ENCODE data around the gene LRRIQ4. TPM values are rescaled to one million over a fixed set of nuclear protein-coding genes. Genes with fewer than 3 reads are reported as not detected.

The LRRIQ4 gene
- total RNA-seq, 1 experiment from 2014 or later = not detected

DNA sequence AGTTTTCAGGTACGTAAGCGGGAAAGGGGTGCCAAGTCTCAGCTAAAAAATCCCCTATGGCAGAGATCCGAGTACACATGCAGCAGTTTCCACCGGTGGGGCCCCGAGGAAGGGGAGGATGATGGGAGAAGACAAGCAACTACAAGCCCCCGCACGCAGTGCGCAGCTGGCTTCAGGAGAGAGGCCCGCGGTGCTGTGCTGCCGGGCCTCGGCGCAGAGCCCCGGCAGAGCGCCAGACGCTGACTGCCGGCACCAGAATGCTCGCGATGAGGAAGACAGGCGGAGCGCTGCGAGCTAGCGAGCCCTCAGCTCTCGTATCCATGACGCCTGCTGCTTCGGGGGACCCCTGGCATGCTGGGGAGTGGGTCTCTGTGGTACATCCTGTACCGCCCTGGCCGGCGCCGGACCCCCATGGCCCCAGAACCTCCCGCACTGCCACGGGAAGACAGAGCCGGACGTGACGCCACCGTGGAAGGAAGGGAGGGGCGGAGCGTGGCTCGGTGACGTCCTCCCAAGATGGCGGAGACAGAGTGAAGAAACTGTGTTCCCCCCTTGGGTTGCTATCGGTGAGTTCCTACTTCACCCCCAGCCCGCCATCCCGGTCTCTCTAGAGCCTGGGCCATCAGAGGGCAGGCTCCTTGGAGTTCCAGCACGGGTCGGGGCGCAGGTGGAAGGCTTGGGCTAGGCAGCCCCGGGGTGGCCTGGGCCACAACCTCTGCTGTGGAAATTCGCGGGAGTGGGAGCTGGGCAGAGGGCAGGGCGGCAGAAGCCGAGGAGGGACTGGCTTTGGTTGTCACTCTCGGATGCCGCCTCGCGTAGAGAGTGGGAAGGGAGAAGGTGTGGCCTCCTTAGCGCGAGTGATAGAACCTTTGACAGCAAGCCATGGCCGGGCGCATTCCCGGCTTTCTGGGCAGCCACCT is 39.5 kb upstream of the LRRIQ4 start, which contains the start of gene MYNN:
Gene MYNN (plus strand): TSS at position 500 of the 920 bp plus-strand sequence. CDS start 900 bp downstream, outside the sequence.
- Histone ChIP-seq H3K9me3 (ENCODE audit: control insufficient read depth, insufficient read depth, low read depth, low read length) (no peaks in the 10 kb centered on the region), H3K36me3 (ENCODE audit: control insufficient read depth, insufficient read depth, low read length) (peaks cover 21% of the 10 kb centered on the region), H3K27ac (ENCODE audit: low read length) (peak within 1 kb of the TSS; percentile 97), H3K27me3 (ENCODE audit: control insufficient read depth, insufficient read depth, low read length) (no peaks in the 10 kb centered on the region), H3K4me1 (ENCODE audit: control insufficient read depth, insufficient read depth, low read length) (peaks cover 9% of the 10 kb centered on the region), H3K4me3 (ENCODE audit: low read depth in 2 of 2, low read length in 2 of 2) (peak within 1 kb of the TSS; percentile 90 to 98)
- ATAC-seq = peak; percentile 96
- TSS peak; percentile 99 for BruUV-seq (replicated peaks)
- ChIA-PET POLR2A (interaction anchor here (0.6 kb wide), 1 partner anchor 544 kb away, joined by 8 read pairs; no protein-coding TSS in a partner anchor), CTCF (no interaction called here)
- TF ChIP-seq SIN3A (IDR thresholded peaks at IDR 0.05; ENCODE audit: borderline replicate concordance, insufficient read depth, low read depth, low read length) (peak; percentile 58; the same call in 1 of the 2 replicates), TCF7L2 (IDR thresholded peaks at IDR 0.05; ENCODE audit: low read depth, low read length) (no peak), POLR2AphosphoS5 (IDR thresholded peaks at IDR 0.05; ENCODE audit: low read depth, low read length) (peak; percentile 97)
- TF ChIP-seq, protein P1, sequence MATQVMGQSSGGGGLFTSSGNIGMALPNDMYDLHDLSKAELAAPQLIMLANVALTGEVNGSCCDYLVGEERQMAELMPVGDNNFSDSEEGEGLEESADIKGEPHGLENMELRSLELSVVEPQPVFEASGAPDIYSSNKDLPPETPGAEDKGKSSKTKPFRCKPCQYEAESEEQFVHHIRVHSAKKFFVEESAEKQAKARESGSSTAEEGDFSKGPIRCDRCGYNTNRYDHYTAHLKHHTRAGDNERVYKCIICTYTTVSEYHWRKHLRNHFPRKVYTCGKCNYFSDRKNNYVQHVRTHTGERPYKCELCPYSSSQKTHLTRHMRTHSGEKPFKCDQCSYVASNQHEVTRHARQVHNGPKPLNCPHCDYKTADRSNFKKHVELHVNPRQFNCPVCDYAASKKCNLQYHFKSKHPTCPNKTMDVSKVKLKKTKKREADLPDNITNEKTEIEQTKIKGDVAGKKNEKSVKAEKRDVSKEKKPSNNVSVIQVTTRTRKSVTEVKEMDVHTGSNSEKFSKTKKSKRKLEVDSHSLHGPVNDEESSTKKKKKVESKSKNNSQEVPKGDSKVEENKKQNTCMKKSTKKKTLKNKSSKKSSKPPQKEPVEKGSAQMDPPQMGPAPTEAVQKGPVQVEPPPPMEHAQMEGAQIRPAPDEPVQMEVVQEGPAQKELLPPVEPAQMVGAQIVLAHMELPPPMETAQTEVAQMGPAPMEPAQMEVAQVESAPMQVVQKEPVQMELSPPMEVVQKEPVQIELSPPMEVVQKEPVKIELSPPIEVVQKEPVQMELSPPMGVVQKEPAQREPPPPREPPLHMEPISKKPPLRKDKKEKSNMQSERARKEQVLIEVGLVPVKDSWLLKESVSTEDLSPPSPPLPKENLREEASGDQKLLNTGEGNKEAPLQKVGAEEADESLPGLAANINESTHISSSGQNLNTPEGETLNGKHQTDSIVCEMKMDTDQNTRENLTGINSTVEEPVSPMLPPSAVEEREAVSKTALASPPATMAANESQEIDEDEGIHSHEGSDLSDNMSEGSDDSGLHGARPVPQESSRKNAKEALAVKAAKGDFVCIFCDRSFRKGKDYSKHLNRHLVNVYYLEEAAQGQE (IDR thresholded peaks at IDR 0.05; ENCODE audit: insufficient read depth in 1 of 2, low read depth in 2 of 2, low read length in 1 of 2) = 0 out of 4 replicates have a peak, but pooled peaks of 1 of the 2 experiments have one; percentile 33
- TF ChIP-seq, protein P2, sequence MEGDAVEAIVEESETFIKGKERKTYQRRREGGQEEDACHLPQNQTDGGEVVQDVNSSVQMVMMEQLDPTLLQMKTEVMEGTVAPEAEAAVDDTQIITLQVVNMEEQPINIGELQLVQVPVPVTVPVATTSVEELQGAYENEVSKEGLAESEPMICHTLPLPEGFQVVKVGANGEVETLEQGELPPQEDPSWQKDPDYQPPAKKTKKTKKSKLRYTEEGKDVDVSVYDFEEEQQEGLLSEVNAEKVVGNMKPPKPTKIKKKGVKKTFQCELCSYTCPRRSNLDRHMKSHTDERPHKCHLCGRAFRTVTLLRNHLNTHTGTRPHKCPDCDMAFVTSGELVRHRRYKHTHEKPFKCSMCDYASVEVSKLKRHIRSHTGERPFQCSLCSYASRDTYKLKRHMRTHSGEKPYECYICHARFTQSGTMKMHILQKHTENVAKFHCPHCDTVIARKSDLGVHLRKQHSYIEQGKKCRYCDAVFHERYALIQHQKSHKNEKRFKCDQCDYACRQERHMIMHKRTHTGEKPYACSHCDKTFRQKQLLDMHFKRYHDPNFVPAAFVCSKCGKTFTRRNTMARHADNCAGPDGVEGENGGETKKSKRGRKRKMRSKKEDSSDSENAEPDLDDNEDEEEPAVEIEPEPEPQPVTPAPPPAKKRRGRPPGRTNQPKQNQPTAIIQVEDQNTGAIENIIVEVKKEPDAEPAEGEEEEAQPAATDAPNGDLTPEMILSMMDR (IDR thresholded peaks at IDR 0.05) = no peak
- in situ Hi-C loops (cut with HindIII; ENCODE audit: low pct_unique_long_range_greater_than_20kb, low sequenced_read_pairs) = no loop called here
- peak; percentile 51 for DNase-seq (ENCODE audit: low read depth, low spot score)
- intact Hi-C loops (cut with micrococcal nuclease; ENCODE audit: unreplicated experiment) = no loop called here

DNA sequence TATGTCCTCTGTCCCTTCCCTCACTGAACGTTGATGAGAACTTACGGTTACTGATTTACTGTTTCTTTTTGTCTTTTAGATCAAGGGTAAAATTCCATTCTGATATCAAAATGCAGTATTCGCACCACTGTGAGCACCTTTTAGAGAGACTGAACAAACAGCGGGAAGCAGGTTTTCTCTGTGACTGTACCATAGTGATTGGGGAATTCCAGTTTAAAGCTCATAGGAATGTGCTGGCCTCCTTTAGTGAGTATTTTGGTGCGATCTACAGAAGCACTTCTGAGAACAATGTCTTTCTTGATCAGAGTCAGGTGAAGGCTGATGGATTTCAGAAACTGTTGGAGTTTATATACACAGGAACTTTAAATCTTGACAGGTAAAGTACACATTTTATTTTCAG is 38.5 kb upstream of the LRRIQ4 start:
- H3K4me1 ChIP-seq (ENCODE audit: control insufficient read depth, insufficient read depth, low read length) = peaks cover 9% of the 10 kb centered on the region
- intact Hi-C loops (cut with micrococcal nuclease; ENCODE audit: unreplicated experiment) (no loop called here), in situ Hi-C loops (cut with HindIII; ENCODE audit: low pct_unique_long_range_greater_than_20kb, low sequenced_read_pairs) (no loop called here)
- no peaks in the 10 kb centered on the region for H3K27me3 ChIP-seq (ENCODE audit: control insufficient read depth, insufficient read depth, low read length)
- ChIA-PET CTCF (no interaction called here), POLR2A (no interaction called here)
- no peaks in the 10 kb centered on the region for H3K9me3 ChIP-seq (ENCODE audit: control insufficient read depth, insufficient read depth, low read depth, low read length)
- peak overlapping the region; percentile 90 to 98 for H3K4me3 ChIP-seq (ENCODE audit: low read depth in 2 of 2, low read length in 2 of 2)
- BruUV-seq (replicated peaks) = TSS peak; percentile 58
- ATAC-seq (no peak), DNase-seq (ENCODE audit: low read depth, low spot score) (no peak)
- H3K27ac ChIP-seq (ENCODE audit: low read length) = peak overlapping the region; percentile 97
- peaks cover 29% of the 10 kb centered on the region for H3K36me3 ChIP-seq (ENCODE audit: control insufficient read depth, insufficient read depth, low read length)
- TF ChIP-seq TCF7L2 (IDR thresholded peaks at IDR 0.05; ENCODE audit: low read depth, low read length) = no peak
- TF ChIP-seq, protein P2 (IDR thresholded peaks at IDR 0.05) = no peak
- TF ChIP-seq, protein P1 (IDR thresholded peaks at IDR 0.05; ENCODE audit: insufficient read depth in 1 of 2, low read depth in 2 of 2, low read length in 1 of 2) = no peak
- TF ChIP-seq SIN3A (IDR thresholded peaks at IDR 0.05; ENCODE audit: borderline replicate concordance, insufficient read depth, low read depth, low read length) = no peak
